ENCODE data around the gene MSANTD1.

DNA sequence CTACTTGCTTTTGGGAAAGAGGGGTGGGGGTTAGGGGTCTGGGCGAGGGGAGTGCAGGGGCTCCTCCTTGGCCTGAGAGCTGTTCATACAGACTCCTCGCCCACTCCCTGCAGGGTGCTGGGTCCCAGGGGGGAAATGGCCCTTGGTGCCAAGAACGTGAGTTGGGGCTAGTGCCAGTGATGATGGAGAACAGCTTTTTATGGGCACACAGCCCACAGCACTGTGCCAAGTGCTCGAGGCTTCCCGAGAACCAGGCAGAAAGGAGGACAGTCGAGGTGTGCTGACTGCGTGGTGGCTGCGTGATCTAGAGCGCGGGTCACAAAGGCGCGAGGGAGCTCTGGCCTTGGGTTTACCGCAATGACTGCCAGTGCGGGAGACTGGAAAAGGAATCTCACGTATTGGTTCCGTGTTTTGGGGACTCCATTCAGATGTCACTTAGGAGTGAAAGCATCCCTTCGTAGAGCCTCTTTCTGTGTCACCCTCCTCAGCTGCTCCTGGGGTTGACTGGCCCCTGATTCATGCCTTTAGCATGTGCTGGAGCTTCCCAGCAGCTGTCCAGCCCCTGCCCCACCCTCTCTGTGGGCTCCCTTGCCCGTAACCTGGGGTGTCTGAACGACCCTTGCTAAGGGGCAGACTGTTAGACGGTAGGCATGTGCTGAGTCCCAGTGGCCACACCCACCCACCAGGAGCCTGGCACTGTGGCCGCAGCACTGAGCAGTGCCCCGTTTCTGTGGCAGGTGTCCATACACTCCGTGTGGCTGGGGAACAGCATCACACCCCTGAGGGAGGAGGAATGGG lies 20.9 kb upstream of the MSANTD1 start:
- TF ChIP-seq, protein P1, sequence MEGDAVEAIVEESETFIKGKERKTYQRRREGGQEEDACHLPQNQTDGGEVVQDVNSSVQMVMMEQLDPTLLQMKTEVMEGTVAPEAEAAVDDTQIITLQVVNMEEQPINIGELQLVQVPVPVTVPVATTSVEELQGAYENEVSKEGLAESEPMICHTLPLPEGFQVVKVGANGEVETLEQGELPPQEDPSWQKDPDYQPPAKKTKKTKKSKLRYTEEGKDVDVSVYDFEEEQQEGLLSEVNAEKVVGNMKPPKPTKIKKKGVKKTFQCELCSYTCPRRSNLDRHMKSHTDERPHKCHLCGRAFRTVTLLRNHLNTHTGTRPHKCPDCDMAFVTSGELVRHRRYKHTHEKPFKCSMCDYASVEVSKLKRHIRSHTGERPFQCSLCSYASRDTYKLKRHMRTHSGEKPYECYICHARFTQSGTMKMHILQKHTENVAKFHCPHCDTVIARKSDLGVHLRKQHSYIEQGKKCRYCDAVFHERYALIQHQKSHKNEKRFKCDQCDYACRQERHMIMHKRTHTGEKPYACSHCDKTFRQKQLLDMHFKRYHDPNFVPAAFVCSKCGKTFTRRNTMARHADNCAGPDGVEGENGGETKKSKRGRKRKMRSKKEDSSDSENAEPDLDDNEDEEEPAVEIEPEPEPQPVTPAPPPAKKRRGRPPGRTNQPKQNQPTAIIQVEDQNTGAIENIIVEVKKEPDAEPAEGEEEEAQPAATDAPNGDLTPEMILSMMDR (IDR thresholded peaks at IDR 0.05) = no peak
- no peak for TF ChIP-seq POLR2A (IDR thresholded peaks at IDR 0.05)
